GM23338 (cell line): ENCODE measurements around the gene THAP8. TPM values are rescaled to one million over a fixed set of nuclear protein-coding genes. Genes with fewer than 3 reads are reported as not detected.
A peak's percentile ranks its signal among the peaks of the same experiment; 100 is the strongest.

Experiments
- ATAC-seq: fragments of 200-7000 bp; cut with Tn5 transposase; 3 replicates; pipeline ENCODE4 v1.9.1; 2020
- DNase-seq: peaks from one replicate; pipeline ENCODE4 v3.0.0-alpha.2; 2015; ENCODE audit warnings: low spot score
- H2AFZ ChIP-seq: fragments of 200-600 bp; sonication (generic); 2 replicates; pipeline ENCODE4 v1.8.0; 2016; ENCODE audit warnings: antibody characterized with exemption, mild to moderate bottlenecking, moderate library complexity
- H3F3A ChIP-seq: fragments of 200-600 bp; sonication (generic); replicated peaks from 2 replicates; pipeline ENCODE4 v1.8.0; 2017; ENCODE audit warnings: antibody characterized with exemption, mixed run types, low read depth
- H3K27ac ChIP-seq: fragments of 200-600 bp; sonication (generic); 2 replicates; pipeline ENCODE4 v1.6.1; 2016; ENCODE audit warnings: low read depth
- H3K27me3 ChIP-seq: fragments of 200-600 bp; sonication (generic); 2 replicates; pipeline ENCODE4 v1.8.0; 2016; ENCODE audit warnings: mild to moderate bottlenecking, mixed run types, moderate library complexity; ENCODE audit not compliant: insufficient read depth
- H3K36me3 ChIP-seq: fragments of 200-600 bp; sonication (generic); 2 replicates; pipeline ENCODE4 v1.8.0; 2016; ENCODE audit warnings: mild to moderate bottlenecking; ENCODE audit not compliant: insufficient read depth
- H3K4me1 ChIP-seq: fragments of 200-600 bp; sonication (generic); 2 replicates; pipeline ENCODE4 v1.8.0; 2016; ENCODE audit warnings: mild to moderate bottlenecking, moderate library complexity; ENCODE audit not compliant: insufficient read depth
- H3K4me2 ChIP-seq: fragments of 200-600 bp; sonication (generic); 2 replicates; pipeline ENCODE4 v1.7.1; 2017; ENCODE audit warnings: mixed run types
- H3K4me3 ChIP-seq: fragments of 200-600 bp; sonication (generic); 2 replicates; pipeline ENCODE4 v1.6.1; 2016; ENCODE audit warnings: mixed run types
- H3K79me2 ChIP-seq: fragments of 200-600 bp; sonication (generic); replicated peaks from 2 replicates; pipeline ENCODE4 v1.8.0; 2017; ENCODE audit warnings: mild to moderate bottlenecking; ENCODE audit not compliant: insufficient read depth
- H3K9me2 ChIP-seq: fragments of 200-600 bp; sonication (generic); 2 replicates; pipeline ENCODE4 v1.8.0; 2017; ENCODE audit not compliant: insufficient read depth
- H4K20me1 ChIP-seq: fragments of 200-600 bp; sonication (generic); replicated peaks from 2 replicates; pipeline ENCODE4 v1.8.0; 2017; ENCODE audit warnings: mild to moderate bottlenecking; ENCODE audit not compliant: insufficient read depth
- H3K27ac Mint-ChIP-seq: 2 replicates; pipeline ENCODE4 v1.8.0; 2020; ENCODE audit warnings: inconsistent platforms, mild to moderate bottlenecking, moderate library complexity, mixed read lengths
- H3K27me3 Mint-ChIP-seq: 3 replicates; pipeline ENCODE4 v1.8.0; 2022; ENCODE audit warnings: low read depth, mild to moderate bottlenecking, moderate library complexity, mixed read lengths, inconsistent platforms; ENCODE audit not compliant: insufficient read depth, poor library complexity
- H3K36me3 Mint-ChIP-seq: 3 replicates; pipeline ENCODE4 v1.8.0; 2021; ENCODE audit warnings: low read depth, mild to moderate bottlenecking, inconsistent platforms, moderate library complexity, mixed read lengths
- H3K4me1 Mint-ChIP-seq: 3 replicates; pipeline ENCODE4 v1.8.0; 2020; ENCODE audit warnings: mild to moderate bottlenecking, inconsistent platforms, mixed read lengths
- H3K4me3 Mint-ChIP-seq: 3 replicates; pipeline ENCODE4 v1.8.0; 2021; ENCODE audit warnings: moderate library complexity, mild to moderate bottlenecking, inconsistent platforms, mixed read lengths
- H3K9me3 Mint-ChIP-seq: 3 replicates; pipeline ENCODE4 v1.8.0; 2020; ENCODE audit warnings: moderate library complexity, mild to moderate bottlenecking, inconsistent platforms, mixed read lengths
- CREB1 ChIP-seq: fragments of 250-450 bp; sonication (Bioruptor Pico); IDR thresholded peaks from 2 replicates; pipeline ENCODE4 v1.5.0; 2020; ENCODE audit warnings: low read depth, mild to moderate bottlenecking, moderate library complexity
- EZH2 ChIP-seq: fragments of 200-600 bp; sonication (generic); IDR thresholded peaks from one replicate; pipeline ENCODE4 v1.8.0; 2017; ENCODE audit warnings: antibody characterized with exemption, mild to moderate bottlenecking, low read depth; ENCODE audit not compliant: unreplicated experiment
- JUNB ChIP-seq: IDR thresholded peaks from one replicate; pipeline ENCODE4 v1.6.1; 2016; ENCODE audit warnings: antibody characterized with exemption; ENCODE audit not compliant: unreplicated experiment
- NANOG ChIP-seq: IDR thresholded peaks from 2 replicates; pipeline ENCODE4 v1.6.1; 2016; ENCODE audit warnings: antibody characterized with exemption, borderline replicate concordance
- POLR2AphosphoS5 ChIP-seq: IDR thresholded peaks from 2 replicates; pipeline ENCODE4 v1.6.1; 2016; ENCODE audit warnings: antibody characterized with exemption, low read depth
- STAT1 ChIP-seq: IDR thresholded peaks from one replicate; pipeline ENCODE4 v1.6.1; 2016; ENCODE audit warnings: antibody characterized with exemption; ENCODE audit not compliant: unreplicated experiment
- ZNF114 ChIP-seq: fragments of 250-450 bp; sonication (Bioruptor Pico); IDR thresholded peaks from 2 replicates; pipeline ENCODE4 v1.5.0; 2020; ENCODE audit warnings: mild to moderate bottlenecking, moderate library complexity
- long read RNA-seq: library from polyadenylated mRNA; unstranded; transcript quantifications from one replicate; pipeline ENCODE4 v2.0.0, GENCODE V29; 2020; ENCODE audit not compliant: unreplicated experiment
- polyA plus RNA-seq: library from polyadenylated mRNA; unstranded; fragments of >200 nt; fragmentation: Nextera tagmentation; extraction: Ambion mirVana; gene quantifications from 2 replicates; pipeline ENCODE4 v1.2.1, GENCODE V29; 2016
- total RNA-seq: library from RNA; depleted of rRNA; stranded (reverse); fragments of >200 nt; shearing (Covaris generic); gene quantifications from 2 replicates; pipeline ENCODE4 v1.2.3, GENCODE V29; 2014; rRNA removed
- TF ChIP-seq, protein P1 (sequence below), 2 experiments: fragments of 200-600 bp in 1 of 2; sonication (generic) in 1 of 2; conservative IDR thresholded peaks; 2 replicates each; pipeline versions ENCODE4 v1.5.1 to v1.6.1; 2016 to 2017; ENCODE audit warnings: antibody characterized with exemption in 2 of 2, low read depth in 2 of 2, mild to moderate bottlenecking in 2 of 2, moderate library complexity in 1 of 2
- TF ChIP-seq, protein P2 (sequence below): IDR thresholded peaks from 2 replicates; pipeline ENCODE4 v1.6.1; 2016; ENCODE audit warnings: antibody characterized with exemption

Gene THAP8, protein sequence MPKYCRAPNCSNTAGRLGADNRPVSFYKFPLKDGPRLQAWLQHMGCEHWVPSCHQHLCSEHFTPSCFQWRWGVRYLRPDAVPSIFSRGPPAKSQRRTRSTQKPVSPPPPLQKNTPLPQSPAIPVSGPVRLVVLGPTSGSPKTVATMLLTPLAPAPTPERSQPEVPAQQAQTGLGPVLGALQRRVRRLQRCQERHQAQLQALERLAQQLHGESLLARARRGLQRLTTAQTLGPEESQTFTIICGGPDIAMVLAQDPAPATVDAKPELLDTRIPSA
- total RNA-seq (10.3 and 12.7 TPM in 2 replicates), polyA plus RNA-seq (12.2 and 13.7 TPM in 2 replicates)
- long read RNA-seq, transcript THAP8-201 (4 exons, 1,825 nt) = major isoform, 9 of 12 reads
- long read RNA-seq, partial matches to known transcripts = 2 of 12 reads
- long read RNA-seq, other reads (novel, unspliced or antisense) = 1 of 12 reads

GRCh38 chr19:36054119-36054732 lies at the start of gene THAP8:
THAP8 (minus strand) TSS chr19:36054285; CDS start chr19:36054217, 68 bp downstream.
- Mint-ChIP-seq H3K4me3 (peak within 1 kb of the TSS; percentile 93), H3K4me1 (peaks cover 25% of the 10 kb centered on the region), H3K36me3 (peaks cover 11% of the 10 kb centered on the region), H3K27me3 (peaks cover 15% of the 10 kb centered on the region), H3K27ac (peak within 1 kb of the TSS; percentile 99), H3K9me3 (no peaks in the 10 kb centered on the region; the same call in 2 of the 3 replicates)
- H3K4me3 ChIP-seq = peak within 1 kb of the TSS; percentile 94
- H3K4me2 ChIP-seq = peak within 1 kb of the TSS; percentile 99
- H3K4me1 ChIP-seq = peaks cover 23% of the 10 kb centered on the region; the same call in 1 of the 2 replicates
- H3K27me3 ChIP-seq = no peaks in the 10 kb centered on the region
- DNase-seq (peak; percentile 99), ATAC-seq (peak; percentile 81)
- H3K36me3 ChIP-seq = peaks cover 4% of the 10 kb centered on the region; the same call in 1 of the 2 replicates
- H2AFZ ChIP-seq = peak within 1 kb of the TSS; percentile 50
- peaks cover 45% of the 10 kb centered on the region for H3K79me2 ChIP-seq
- H3K9me2 ChIP-seq = no peaks in the 10 kb centered on the region
- TF ChIP-seq NANOG = no peak
- TF ChIP-seq EZH2 = no peak
- no peak for TF ChIP-seq ZNF114 (CRISPR knock-in tag)
- peak; percentile 94 for TF ChIP-seq POLR2AphosphoS5
- no peak for TF ChIP-seq JUNB
- peak; percentile 89 for TF ChIP-seq CREB1 (CRISPR knock-in tag)
- TF ChIP-seq, protein P1, sequence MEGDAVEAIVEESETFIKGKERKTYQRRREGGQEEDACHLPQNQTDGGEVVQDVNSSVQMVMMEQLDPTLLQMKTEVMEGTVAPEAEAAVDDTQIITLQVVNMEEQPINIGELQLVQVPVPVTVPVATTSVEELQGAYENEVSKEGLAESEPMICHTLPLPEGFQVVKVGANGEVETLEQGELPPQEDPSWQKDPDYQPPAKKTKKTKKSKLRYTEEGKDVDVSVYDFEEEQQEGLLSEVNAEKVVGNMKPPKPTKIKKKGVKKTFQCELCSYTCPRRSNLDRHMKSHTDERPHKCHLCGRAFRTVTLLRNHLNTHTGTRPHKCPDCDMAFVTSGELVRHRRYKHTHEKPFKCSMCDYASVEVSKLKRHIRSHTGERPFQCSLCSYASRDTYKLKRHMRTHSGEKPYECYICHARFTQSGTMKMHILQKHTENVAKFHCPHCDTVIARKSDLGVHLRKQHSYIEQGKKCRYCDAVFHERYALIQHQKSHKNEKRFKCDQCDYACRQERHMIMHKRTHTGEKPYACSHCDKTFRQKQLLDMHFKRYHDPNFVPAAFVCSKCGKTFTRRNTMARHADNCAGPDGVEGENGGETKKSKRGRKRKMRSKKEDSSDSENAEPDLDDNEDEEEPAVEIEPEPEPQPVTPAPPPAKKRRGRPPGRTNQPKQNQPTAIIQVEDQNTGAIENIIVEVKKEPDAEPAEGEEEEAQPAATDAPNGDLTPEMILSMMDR (conservative IDR thresholded peaks at IDR 0.05; ENCODE audit: low read depth in 2 of 2) = peak; percentile 11 to 32; a peak in 2 of 4 replicates
- TF ChIP-seq, protein P2, sequence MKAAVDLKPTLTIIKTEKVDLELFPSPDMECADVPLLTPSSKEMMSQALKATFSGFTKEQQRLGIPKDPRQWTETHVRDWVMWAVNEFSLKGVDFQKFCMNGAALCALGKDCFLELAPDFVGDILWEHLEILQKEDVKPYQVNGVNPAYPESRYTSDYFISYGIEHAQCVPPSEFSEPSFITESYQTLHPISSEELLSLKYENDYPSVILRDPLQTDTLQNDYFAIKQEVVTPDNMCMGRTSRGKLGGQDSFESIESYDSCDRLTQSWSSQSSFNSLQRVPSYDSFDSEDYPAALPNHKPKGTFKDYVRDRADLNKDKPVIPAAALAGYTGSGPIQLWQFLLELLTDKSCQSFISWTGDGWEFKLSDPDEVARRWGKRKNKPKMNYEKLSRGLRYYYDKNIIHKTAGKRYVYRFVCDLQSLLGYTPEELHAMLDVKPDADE = no peak
- no peak for TF ChIP-seq STAT1
- H3F3A ChIP-seq = 0 out of 2 replicates have a peak, but pooled peaks cover 13% of the 10 kb centered on the region
- peaks cover 31% of the 10 kb centered on the region for H4K20me1 ChIP-seq
- peak within 1 kb of the TSS; percentile 79 for H3K27ac ChIP-seq

DNA sequence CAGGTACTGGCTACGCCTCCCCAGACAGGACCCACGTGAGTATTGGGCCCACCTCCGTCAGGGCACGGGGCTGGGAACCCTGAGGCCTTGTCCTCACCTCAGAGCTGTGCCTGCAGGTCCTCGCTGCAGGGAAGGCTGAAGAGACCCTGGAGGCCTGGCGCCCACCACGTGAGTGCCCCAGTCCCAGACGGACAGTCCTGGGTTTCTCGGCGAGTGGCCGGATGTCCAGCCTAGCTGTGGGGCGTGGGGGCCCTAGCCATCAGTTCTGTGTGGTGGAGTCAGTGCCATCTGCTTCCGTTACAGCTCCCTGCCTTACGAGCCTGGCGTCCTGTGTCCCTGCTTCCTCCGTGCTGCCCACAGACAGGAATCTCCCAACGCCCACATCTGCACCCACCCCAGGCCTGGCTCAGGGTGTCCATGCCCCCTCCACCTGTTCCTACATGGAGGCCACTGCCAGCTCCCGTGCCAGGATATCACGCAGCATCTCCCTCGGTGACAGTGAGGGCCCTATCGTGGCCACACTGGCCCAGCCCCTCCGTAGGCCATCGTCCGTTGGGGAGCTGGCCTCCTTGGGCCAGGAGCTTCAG lies 49.0 kb upstream of the THAP8 start:
- Mint-ChIP-seq H3K27ac (no peak overlapping the region), H3K36me3 (peaks cover 47% of the 10 kb centered on the region), H3K4me3 (no peak overlapping the region), H3K9me3 (no peaks in the 10 kb centered on the region), H3K27me3 (peaks cover 4% of the 10 kb centered on the region), H3K4me1 (peaks cover 6% of the 10 kb centered on the region; the same call in 2 of the 3 replicates)
- H3K4me1 ChIP-seq = no peaks in the 10 kb centered on the region
- no peak overlapping the region for H3K4me2 ChIP-seq
- no peak for TF ChIP-seq NANOG
- TF ChIP-seq, protein P2 = no peak
- no peak overlapping the region for H3K27ac ChIP-seq
- H3K9me2 ChIP-seq = no peaks in the 10 kb centered on the region
- no peaks in the 10 kb centered on the region for H3F3A ChIP-seq
- H3K36me3 ChIP-seq = peaks cover 12% of the 10 kb centered on the region; the same call in 1 of the 2 replicates
- no peak for DNase-seq
- no peak overlapping the region for H3K4me3 ChIP-seq
- ATAC-seq = no peak
- no peaks in the 10 kb centered on the region for H4K20me1 ChIP-seq
- H3K79me2 ChIP-seq = no peaks in the 10 kb centered on the region
- H2AFZ ChIP-seq = no peak overlapping the region
- H3K27me3 ChIP-seq = no peaks in the 10 kb centered on the region
